SH-SY5Y (cell line): ENCODE data around the gene CCDC40.

Experiments
- GATA2 ChIP-seq: IDR thresholded peaks from 2 replicates; pipeline ENCODE4 v1.6.1; 2011; ENCODE audit warnings: mild to moderate bottlenecking, low read depth, low read length
- GATA3 ChIP-seq: IDR thresholded peaks from 2 replicates; pipeline ENCODE4 v1.6.1; 2011; ENCODE audit warnings: low read depth, mild to moderate bottlenecking, low read length, moderate library complexity

GRCh38 chr17:80124351-80124981 lies 88.0 kb downstream of the CCDC40 start:
- TF ChIP-seq GATA3: no peak
- TF ChIP-seq GATA2: no peak
